ENCODE measurements around the gene GPR55. TPM values are rescaled to one million over a fixed set of nuclear protein-coding genes. Genes with fewer than 3 reads are reported as not detected.

The GPR55 gene
- total and polyA plus RNA-seq, 3 donors from 2014 or later = 10.9 to 14.7 (median 12.3) TPM

DNA sequence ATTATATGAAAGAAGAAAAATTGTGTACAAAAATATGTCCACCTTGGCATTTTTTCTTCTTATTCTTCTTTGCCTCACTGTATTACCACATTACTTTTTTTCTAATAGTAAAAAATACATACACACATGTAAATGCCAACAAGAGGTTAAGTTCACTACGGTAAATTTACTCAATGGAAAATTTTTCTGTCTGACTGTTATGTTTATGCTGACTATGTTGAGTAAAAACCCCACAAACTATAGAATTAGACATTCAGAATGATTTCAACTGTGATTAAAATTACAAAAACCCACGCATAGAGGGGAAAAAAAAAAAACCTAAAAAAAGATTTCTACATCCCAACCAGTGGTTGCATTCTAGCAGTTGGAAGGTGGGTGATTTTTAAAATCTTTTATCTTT, 5.4 kb downstream of the GPR55 start:
- intact Hi-C loops (cut with DNase I; ENCODE audit: low total_unique reads) = no loop called here
- H3K27me3 ChIP-seq = no peaks in the 10 kb centered on the region
- WGBS, 2 donors = 83 to 88% methylated on average over 2 of the region's 2 CpGs
- H3K27ac ChIP-seq = no peak overlapping the region
- no peaks in the 10 kb centered on the region for H3K9me3 ChIP-seq
- H3K4me1 ChIP-seq = no peaks in the 10 kb centered on the region
- TF ChIP-seq CTCF (IDR thresholded peaks at IDR 0.05) (no peak), POLR2A (IDR thresholded peaks at IDR 0.05) (no peak)
- H3K36me3 ChIP-seq (ENCODE audit: low read depth, missing control alignments) = no peaks in the 10 kb centered on the region
- DNase-seq = no peak
- H3K4me3 ChIP-seq = no peak overlapping the region

DNA sequence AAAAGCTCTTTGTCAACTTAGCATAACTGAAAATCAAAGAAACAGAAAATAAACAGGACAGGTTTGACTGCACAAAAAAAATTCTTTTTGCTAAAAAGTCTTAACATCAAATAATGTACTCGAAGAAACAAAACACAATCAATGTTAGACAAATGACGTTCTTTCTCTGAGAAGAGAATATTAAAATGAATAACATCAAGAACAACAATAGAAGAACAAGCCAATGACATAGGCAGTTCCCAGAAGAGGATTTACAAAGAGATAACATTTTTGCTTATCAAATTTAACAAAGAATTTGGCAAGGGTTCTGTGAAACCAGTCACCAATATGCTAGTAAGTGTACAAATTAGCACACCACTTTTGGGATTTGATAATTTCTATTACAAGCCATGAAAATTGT, 5.8 kb downstream of the GPR55 start:
- no peak for DNase-seq
- intact Hi-C loops (cut with DNase I; ENCODE audit: low total_unique reads) = no loop called here
- H3K36me3 ChIP-seq (ENCODE audit: low read depth, missing control alignments) = no peaks in the 10 kb centered on the region
- H3K4me3 ChIP-seq = no peak overlapping the region
- WGBS, 2 donors = 70 to 84% methylated on average over 2 of the region's 2 CpGs
- no peaks in the 10 kb centered on the region for H3K27me3 ChIP-seq
- no peak for TF ChIP-seq CTCF (IDR thresholded peaks at IDR 0.05)
- no peak for TF ChIP-seq POLR2A (IDR thresholded peaks at IDR 0.05)
- no peak overlapping the region for H3K27ac ChIP-seq
- no peaks in the 10 kb centered on the region for H3K4me1 ChIP-seq
- no peaks in the 10 kb centered on the region for H3K9me3 ChIP-seq

DNA sequence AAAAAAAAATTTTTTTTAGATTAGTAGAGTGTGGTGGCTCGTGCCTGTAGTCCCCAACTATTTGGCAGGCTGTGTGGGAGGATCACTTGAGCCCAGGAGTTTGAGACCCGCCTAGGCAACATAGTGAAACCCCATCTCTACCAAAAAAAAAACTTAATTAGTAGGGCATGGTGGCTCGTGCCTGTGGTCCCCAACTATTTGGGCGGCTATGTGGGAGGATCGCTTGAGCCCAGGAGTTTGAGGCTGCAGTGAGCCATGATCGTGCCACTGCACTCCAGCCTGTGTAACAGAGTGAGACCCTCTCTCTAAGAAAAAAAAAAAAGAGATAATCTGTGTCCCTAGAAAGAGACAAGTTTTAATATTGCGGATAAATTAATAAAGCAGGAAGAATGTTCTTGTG, 8.8 kb downstream of the GPR55 start:
- no peaks in the 10 kb centered on the region for H3K4me1 ChIP-seq
- no peak overlapping the region for H3K4me3 ChIP-seq
- no peak for TF ChIP-seq CTCF (IDR thresholded peaks at IDR 0.05)
- TF ChIP-seq POLR2A (IDR thresholded peaks at IDR 0.05) = no peak
- WGBS, 2 donors = 85 to 89% methylated on average over 7 of the region's 7 CpGs
- H3K36me3 ChIP-seq (ENCODE audit: low read depth, missing control alignments) = no peaks in the 10 kb centered on the region
- no peaks in the 10 kb centered on the region for H3K9me3 ChIP-seq
- H3K27ac ChIP-seq = no peak overlapping the region
- DNase-seq = no peak
- no peaks in the 10 kb centered on the region for H3K27me3 ChIP-seq
- intact Hi-C loops (cut with DNase I; ENCODE audit: low total_unique reads) = no loop called here

DNA sequence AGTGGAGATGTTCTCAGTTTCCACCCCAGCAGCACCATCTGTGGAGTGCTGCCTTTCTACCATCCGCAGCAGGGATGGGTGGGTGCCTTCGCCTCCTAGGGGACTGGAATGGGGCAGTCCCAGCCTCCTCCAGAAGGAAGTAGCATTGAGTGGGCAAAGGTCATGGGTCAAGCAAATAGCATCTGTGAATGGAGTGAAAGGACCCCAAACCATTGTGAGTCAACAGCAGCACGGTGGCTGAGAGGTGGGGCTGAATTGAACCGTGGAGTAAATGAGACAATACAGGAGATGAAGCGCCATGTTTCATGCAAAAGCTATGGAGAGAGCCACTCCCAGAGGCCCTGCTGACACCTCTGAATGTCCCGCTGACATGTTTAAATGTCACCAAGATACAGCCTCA, 9.7 kb downstream of the GPR55 start:
- Histone ChIP-seq H3K9me3 (no peaks in the 10 kb centered on the region), H3K36me3 (ENCODE audit: low read depth, missing control alignments) (no peaks in the 10 kb centered on the region), H3K4me3 (no peak overlapping the region), H3K4me1 (no peaks in the 10 kb centered on the region), H3K27ac (no peak overlapping the region), H3K27me3 (no peaks in the 10 kb centered on the region)
- 82 to 89% methylated on average over 6 of the region's 6 CpGs for WGBS, 2 donors
- no peak for DNase-seq
- intact Hi-C loops (cut with DNase I; ENCODE audit: low total_unique reads) = no loop called here
- no peak for TF ChIP-seq POLR2A (IDR thresholded peaks at IDR 0.05)

- intact Hi-C loops (cut with DNase I; ENCODE audit: low total_unique reads) = no loop called here
- Histone ChIP-seq H3K27ac (no peak overlapping the region), H3K27me3 (no peaks in the 10 kb centered on the region), H3K4me1 (no peaks in the 10 kb centered on the region), H3K4me3 (no peak overlapping the region), H3K36me3 (ENCODE audit: low read depth, missing control alignments) (no peaks in the 10 kb centered on the region), H3K9me3 (no peaks in the 10 kb centered on the region)
- no peak for DNase-seq
- 94 to 100% methylated on average over 3 of the region's 3 CpGs for WGBS, 2 donors
- TF ChIP-seq CTCF (IDR thresholded peaks at IDR 0.05) (no peak), POLR2A (IDR thresholded peaks at IDR 0.05) (no peak)
Observed at GRCh38 chr2:230914886-230915285, 10.2 kb downstream of the GPR55 start.
